NCI-H2081 treated with DMSO at 0.1 percent for 48 hours (cell line): ENCODE results near the gene LAMA2.

ENCODE experiments used
- DNase-seq: peaks from one replicate; lab custom pipeline; 2025; lab: John Stamatoyannopoulos, UW

The LAMA2 gene

GRCh38 chr6:128882991-128883611, at the start of gene LAMA2:
TSS of gene LAMA2 (plus strand) at chr6:128883138. CDS start at chr6:128883246, 108 bp downstream.
- DNase-seq = no peak

DNA sequence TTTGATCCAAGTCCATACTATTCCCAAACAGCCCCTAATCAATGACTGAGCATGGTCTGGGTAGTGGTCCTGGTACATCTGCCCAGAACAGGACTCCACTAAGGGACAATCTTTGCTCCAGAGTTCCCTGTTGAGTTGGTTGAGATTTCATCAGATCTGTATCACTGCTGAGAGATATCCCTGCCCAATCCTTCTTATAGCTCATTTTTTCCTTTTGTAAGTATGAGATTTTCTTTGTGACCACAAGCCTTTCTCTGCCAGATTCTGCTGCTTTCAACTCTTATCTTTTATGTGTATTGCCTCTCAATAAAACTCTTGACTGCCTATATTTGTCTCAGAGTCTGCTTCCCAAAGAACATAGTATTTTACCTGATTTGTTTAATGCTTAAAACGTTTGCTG, 46.2 kb upstream of the LAMA2 start:
- no peak for DNase-seq

GRCh38 chr6:128841518-128841917, 41.4 kb upstream of the LAMA2 start:
- DNase-seq = no peak

DNA sequence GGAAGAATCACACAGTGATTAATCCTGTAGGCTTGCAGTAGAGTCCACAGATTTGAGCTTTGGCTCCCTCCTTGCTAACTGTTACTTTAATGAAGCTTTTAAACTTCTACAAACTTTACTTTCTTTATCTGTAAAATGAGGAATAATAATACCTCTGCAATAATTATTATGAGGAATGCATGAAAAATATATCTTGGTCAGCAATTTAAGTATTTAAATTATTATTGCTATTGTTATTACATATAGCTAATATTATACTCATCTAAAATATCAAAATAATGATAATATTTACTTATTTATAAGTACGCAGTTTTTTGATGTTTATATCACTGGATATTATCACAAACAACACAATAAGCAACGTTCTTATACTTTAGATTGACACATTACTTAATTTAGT, 38.3 kb upstream of the LAMA2 start:
- no peak for DNase-seq

DNA sequence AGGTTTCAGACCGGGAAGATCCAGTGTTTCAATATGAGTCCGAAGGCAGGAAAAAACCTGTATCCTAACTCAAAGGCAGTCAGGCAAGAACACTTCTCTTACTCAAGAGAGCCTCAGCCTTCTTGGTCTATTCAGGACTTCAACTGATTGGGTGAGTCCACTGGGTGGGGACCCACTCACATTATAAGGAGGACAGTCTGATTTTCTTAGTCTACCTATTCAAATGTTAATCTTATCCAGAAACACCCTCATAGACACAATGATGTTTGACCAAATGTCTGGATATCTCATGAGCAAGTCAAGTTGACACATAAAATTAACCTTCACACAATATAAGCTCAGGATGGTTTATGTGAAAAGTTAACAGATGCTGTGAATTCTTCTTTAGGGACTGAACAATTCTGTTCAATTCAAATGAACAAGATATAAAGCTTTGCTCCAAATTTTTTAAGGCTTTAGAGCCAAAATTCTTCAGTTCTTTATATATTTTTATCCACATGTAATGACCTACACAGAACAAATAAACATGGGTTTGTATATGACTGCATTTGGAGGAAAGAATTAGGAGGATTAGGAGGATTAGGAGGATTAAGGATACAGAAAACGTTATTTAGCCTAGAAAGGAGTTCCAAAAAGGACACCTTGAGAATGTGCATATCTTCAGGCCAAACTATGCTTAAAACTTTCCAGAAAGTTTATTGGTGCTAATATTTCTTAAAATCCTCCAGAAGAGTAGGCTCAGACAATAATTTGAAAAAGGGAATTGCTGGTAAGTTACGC, 35.3 kb upstream of the LAMA2 start:
- no peak for DNase-seq

DNA sequence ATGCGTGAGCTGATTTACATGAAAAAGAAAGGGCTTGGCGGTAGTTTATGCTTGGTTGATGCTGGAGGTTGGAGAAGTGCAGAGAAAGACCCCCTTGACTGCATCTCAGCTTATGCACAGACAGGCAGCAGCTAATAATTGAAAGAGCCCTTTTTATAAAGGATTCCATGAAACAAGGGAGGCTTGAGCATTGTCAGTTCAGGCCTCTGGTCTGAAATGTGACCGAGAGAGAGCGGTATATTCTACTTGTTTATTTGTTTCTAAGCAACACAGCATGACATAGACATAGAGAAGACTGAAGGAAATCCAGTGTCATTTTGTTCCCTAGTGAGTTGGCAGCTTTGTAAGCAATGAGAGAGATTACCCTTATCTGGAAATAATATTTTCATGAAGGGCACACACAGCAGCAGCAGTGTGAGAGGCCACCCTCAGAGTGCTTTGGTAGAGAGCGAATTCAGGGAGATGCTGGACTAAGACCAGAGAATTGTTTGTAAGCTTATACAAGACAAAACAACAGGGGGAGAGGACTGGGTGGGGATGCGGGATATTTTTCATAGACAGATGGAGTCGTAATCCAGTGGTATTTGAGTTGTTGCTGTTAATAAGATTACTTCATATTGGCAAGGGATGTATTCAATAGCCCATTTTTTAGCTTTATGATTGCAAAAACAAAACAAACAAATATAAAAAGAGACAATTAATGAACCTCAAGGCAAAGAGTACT, 34.6 kb upstream of the LAMA2 start:
- no peak for DNase-seq

DNA sequence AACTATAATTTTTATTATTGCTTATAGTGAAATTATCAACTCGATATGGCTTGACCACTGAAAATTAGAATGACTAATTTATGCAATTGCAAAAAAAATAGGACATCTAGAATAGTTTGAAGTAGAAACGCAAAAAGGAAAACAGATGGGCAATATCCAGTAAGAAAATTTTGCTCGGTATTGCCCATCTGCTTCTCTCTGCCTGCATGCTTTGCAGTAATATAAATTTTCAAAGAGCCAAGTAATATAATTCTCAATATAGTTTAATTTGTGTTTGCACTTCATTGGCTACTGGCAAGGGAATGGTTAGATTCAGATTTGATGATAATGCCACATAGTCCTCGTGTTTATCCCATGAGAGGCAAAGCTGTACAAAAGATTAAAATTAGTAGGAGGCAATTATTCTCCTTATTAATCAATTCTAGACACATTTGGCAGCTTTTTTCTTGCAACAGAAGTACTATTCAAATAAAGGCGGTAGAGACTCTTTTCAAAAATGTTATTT, 27.3 kb upstream of the LAMA2 start:
- DNase-seq = no peak

- DNase-seq = no peak
Measured at GRCh38 chr6:128857806-128858205, 25.1 kb upstream of the LAMA2 start.

DNA sequence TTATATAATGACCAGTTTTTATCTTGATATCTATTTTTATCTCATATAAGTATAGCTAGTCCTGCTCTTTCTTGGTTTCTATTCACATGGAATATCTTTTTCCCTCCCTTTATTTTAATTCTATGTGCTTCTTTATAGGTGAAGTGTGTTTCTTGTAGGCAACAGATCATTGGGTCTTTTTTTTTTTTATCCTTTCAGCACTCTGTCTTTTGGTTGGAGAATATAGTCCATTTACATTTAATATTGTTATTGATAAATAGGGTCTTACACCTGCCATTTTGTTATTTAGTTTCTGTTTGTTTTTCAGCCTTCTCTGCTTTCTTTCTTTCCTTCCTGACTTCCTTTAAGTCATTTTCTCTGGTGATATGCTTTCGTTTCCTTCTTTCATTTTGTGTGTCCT, 22.2 kb upstream of the LAMA2 start:
- DNase-seq = no peak

- DNase-seq = no peak
Measured at GRCh38 chr6:128863983-128864382, 19.0 kb upstream of the LAMA2 start.

GRCh38 chr6:128870746-128871145, 12.2 kb upstream of the LAMA2 start:
- no peak for DNase-seq

DNA sequence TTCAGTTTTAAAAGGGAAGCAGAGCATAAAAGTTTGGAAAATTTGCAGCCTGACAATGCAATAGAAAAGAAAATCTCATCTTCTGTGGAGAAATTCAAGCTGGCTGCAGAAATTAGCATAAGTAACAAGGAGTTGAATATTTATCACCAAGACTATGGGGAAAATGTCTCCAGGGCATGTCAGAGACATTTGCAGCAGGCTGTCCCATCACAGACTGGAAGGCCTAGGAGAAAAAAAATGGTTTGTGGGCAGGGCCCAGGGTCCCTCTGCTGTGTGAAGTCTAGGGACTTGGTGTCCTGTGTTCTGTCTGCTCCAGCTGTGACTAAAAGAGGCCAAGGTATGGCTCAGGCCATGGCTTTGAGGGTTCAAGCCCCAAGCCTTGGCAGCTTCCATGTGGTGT, 8.1 kb upstream of the LAMA2 start:
- DNase-seq = no peak

DNA sequence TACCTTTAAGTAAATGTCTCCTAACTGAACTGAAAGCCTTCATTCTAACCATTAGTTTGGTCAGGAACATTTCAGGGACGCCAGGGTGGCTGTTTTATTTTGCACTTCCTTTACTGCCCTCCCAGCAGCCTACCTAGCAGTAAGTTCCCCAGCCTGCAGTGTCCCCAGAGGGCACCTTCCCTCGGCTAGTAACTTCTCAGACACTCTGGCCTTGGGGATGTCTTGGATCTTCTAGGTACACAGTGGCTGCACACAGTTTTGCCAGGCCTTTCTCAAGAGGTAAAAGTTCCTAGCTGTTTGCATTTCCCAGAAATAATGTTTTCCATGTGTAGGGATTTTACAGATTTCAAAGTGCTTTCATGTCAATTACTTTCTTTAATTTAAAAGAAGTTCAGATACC, 378 bp upstream of the LAMA2 start:
- DNase-seq = no peak

- no peak for DNase-seq
Measured at GRCh38 chr6:128883906-128884305, 968 bp downstream of the LAMA2 start.

DNA sequence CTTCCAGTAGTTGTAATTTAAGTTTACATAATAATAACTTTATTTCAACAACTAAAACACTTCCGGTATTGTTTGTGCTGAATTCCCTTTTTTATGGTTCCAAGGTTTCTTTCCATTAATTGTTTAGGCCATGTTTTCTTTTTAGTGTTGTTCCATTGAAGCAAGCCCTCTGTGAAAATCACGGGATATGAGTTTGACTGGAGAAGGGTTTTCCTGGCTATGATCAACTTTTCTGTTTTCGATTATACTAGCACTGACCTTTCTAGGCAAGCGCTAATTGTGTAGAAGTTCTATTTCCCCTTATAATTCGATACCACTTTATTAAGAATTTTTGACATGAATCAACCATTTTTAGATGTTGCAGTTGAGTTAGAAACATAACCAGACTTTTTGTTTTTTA, 2.4 kb downstream of the LAMA2 start:
- no peak for DNase-seq

DNA sequence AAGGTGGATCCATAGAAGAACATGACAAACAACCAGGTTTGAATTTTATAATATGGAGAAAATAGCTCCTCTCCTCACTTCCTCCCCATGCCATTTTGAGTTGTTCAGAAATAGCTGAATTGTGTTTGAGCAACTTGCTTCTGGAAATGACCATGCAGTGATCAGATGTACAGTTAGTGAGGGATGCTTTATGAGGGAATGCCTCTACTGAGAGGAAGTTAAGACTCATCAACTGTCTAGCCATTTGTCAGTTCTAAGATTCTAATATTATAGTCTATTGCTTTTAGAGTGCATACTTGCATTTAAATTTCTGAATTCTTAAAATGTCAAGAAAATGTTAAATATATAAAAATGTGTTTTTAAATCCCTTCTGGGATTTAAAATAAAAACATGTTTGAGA, 3.8 kb downstream of the LAMA2 start:
- no peak for DNase-seq

DNA sequence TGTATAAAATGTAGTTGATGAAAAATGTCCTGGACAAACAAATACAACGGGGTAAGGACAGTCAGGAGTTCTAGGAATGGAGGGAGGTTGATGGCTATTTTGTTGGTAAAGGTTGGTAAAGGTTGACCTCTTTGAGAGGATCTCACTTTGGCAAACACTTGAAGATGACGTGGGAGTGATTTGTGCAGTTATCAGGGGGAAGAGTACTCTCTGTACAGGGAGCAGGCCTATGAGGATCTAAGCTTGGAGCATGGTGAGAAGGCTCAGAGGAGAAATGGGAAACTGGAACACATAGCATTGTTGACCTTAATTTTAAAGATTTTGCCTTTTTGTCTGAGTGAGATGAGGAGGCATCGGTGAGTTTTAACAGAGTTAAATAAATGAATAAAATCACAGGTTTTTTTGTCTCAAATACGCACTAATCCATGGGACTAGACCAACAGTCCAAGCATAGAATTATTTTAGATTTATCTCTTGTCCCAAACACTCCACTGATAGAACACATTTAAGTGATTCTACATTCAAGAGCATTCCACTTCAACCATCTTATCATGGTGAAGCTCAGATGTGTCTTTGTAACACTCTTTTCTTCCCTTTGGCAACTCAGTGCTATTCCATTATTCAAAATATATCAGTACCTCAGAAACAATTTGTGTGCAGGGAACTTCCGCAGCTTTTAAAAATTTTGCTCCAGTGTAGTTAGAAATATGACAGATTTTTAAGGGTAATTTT, 5.7 kb downstream of the LAMA2 start:
- DNase-seq = no peak

DNA sequence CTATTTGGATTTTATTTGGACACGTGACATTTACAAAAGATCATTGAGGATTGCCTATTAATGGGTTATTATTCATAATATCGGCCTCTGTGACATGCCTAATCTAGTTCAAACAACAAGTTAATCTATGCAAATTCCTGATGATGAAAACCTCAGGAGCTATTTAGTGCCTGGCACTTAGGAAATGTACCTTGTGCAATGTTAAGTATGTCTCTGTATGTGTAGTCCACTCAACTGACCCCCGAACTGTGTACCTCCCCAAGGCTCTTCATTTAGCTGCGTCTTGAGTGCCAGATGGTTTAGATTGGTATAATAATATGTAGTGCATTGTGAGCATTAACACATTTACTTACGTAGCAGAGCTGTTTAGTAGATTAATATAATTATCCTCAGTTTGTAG, 6.9 kb downstream of the LAMA2 start:
- no peak for DNase-seq

GRCh38 chr6:128892079-128892478, 9.1 kb downstream of the LAMA2 start:
- no peak for DNase-seq

- DNase-seq = no peak
Measured at GRCh38 chr6:128899341-128900050, 16.6 kb downstream of the LAMA2 start.

DNA sequence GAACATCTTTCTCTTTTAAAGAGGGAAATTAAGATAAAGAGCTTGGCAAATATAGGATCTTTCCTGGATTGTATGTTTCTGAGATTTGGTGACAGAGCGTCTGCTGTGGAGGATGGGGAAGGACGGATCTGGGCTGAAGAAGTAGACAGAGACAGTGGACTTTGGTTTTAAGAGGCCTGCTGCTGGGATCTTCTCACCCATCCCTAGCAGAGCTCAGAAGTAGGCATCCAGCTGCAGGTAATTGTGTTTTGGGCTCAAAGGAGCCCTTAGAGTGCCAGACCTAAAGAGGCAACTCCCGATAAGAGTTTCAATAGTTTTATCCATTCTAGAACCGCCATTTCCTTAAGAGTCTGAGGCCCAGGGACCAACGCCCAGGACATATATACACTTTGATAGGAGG, 20.8 kb downstream of the LAMA2 start:
- DNase-seq = no peak

DNA sequence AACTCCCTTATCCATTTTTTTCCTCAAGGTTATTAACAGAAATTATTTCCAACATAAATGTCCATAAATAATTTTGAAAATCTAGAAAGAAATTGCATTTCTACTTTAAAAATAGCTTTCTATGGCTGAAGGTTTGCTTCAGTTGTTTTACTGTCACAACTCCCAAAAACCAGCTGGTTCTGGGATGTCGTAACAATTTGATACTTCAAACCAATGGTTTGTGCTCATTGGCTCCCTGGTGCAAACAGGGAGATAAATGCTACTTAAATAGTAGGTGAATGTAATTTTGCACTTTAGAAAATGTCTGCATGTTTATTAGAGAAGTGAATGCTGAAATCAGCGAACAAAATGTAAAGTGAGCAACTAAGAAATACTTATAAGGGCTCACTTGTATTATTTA, 31.1 kb downstream of the LAMA2 start:
- no peak for DNase-seq
